Heart left ventricle (tissue), 16 donors: ENCODE data around the gene SOD1. TPM values are rescaled to one million over a fixed set of nuclear protein-coding genes. Genes with fewer than 3 reads are reported as not detected.
"Not testable (repeated sequence)": the region's sequence is repeated elsewhere in the genome, so short reads cannot be mapped to it uniquely, and the experiment has no call there.

Experiments used
- ATAC-seq, 4 donors: fragments of 200-7000 bp; cut with Tn5 transposase; one replicate each; pipeline ENCODE4 v1.9.1; 2020 to 2022; ENCODE audit warnings: moderate library complexity in 4 of 4, mild to moderate bottlenecking in 3 of 4, moderate number of reproducible peaks in 1 of 4
- DNase-seq, 5 donors: peaks; one replicate each; pipeline ENCODE4 v3.0.0-alpha.2; 2020
- H3K27ac ChIP-seq, 12 donors: fragments of 200-600 bp; sonication (generic) in 4 of 12; one replicate each; pipeline versions ENCODE4 v1.5.0 to v1.8.0; 2016 to 2022; ENCODE audit warnings: mild to moderate bottlenecking in 2 of 12
- H3K27me3 ChIP-seq, 9 donors: fragments of 200-600 bp; sonication (generic) in 2 of 9; one replicate each; pipeline versions ENCODE4 v1.5.1 to v1.8.0; 2016 to 2022; ENCODE audit warnings: mild to moderate bottlenecking in 3 of 9
- H3K36me3 ChIP-seq, 9 donors: fragments of 200-600 bp; sonication (generic) in 2 of 9; one replicate each; pipeline versions ENCODE4 v1.5.0 to v1.8.0; 2018 to 2022; ENCODE audit warnings: mild to moderate bottlenecking in 2 of 9
- H3K4me1 ChIP-seq, 12 donors: fragments of 200-600 bp; sonication (generic) in 4 of 12; one replicate each; pipeline versions ENCODE4 v1.5.0 to v1.8.0; 2016 to 2022; ENCODE audit warnings: mild to moderate bottlenecking in 3 of 12
- H3K4me3 ChIP-seq, 12 donors: fragments of 200-600 bp; sonication (generic) in 4 of 12; one replicate each; pipeline versions ENCODE4 v1.5.0 to v1.8.0; 2017 to 2022; ENCODE audit warnings: mild to moderate bottlenecking in 9 of 12, moderate library complexity in 4 of 12
- H3K9me3 ChIP-seq, 12 donors: fragments of 200-600 bp; sonication (generic) in 4 of 12; one replicate each; pipeline versions ENCODE4 v1.5.0 to v1.8.0; 2016 to 2022; ENCODE audit warnings: mild to moderate bottlenecking in 1 of 12
- CTCF ChIP-seq, 12 donors: fragments of 200-600 bp; sonication (generic) in 4 of 12; IDR thresholded peaks; one replicate each; pipeline versions ENCODE4 v1.5.0 to v1.8.0; 2018 to 2022; ENCODE audit warnings: antibody characterized with exemption in 12 of 12, mild to moderate bottlenecking in 5 of 12
- POLR2A ChIP-seq, 2 donors: fragments of 450-650 bp; IDR thresholded peaks; one replicate each; pipeline ENCODE4 v1.6.1; 2017; ENCODE audit warnings: antibody characterized with exemption in 2 of 2, mild to moderate bottlenecking in 2 of 2, moderate library complexity in 2 of 2
- WGBS, 4 donors: extraction: QIAGEN DNeasy Blood & Tissue Kit in 2 of 4; methylation state at CpG; one replicate each; pipeline versions ENCODE4 v1.1.5 to v1.1.7; 2013 to 2018; 5-methylcytosine and 5-hydroxymethylcytosine counted together
- intact Hi-C, 10 donors: fragments of 100-400 bp; cut with DNase I; formaldehyde crosslinking; loops; one replicate each; pipeline versions ENCODE4 v1.11.1 to v1.14.2; 2022
- polyA plus RNA-seq, 2 donors: library from polyadenylated mRNA; stranded (reverse); fragments of 200-250 nt; gene quantifications; one replicate each; pipeline ENCODE4 v1.2.3, GENCODE V29; 2013
- total RNA-seq, 9 donors: library from RNA; depleted of rRNA in 2 of 9; stranded (reverse); fragments of >200 nt in 2 of 9; fragmentation: NEBNext Ultra II Directional in 3 of 9; extraction: Animal tissue kit (Norgen Biotek cat#: 25700) in 3 of 9; gene quantifications; one replicate each; pipeline versions ENCODE4 v1.1.0 to v1.2.4, GENCODE V29; 2016 to 2023
- donor health status: ischemic (EF 13 %, LVEDD 7.1; RV severe dilation, severe dysfunction).
- donor health status: healthy with polysubstance abuse.
- donor health status: DM: no; HTN: yes; CAD: no.
- donor health status: DM: no; HTN: no; CAD: no.
- donor health status: ischemic (EF 25% LVEDD 6.9; RV normal size, moderate dysfunction).
- donor health status: ischemic (EF 25% LVEDD 5.7; RV mildly dilated, moderate dysfunction).
- donor health status: healthy.
- donor health status: DM: yes; HTN: yes; CAD: no.
- donor health status: ischemic (EF 35%, LVEDD 5.7; RV mildly dilated, moderate dysfunction).
- donor health status: nonischemic (EF 11% LVEDD 7.7; RV severe dilation, severe dysfunction).
- donor health status: DM: yes; HTN: yes; CAD: no.
- donor health status: PGD.
- donor health status: ischemic (EF 29% LVEDD 5.4; RV normal size, mild dysfunction).
- donor health status: nonischemic (EF 23%, LVEDD 6.1; RV moderate dilation, normal function).

The SOD1 gene
- total and polyA plus RNA-seq, 11 donors = 348 to 644 (median 422) TPM

GRCh38 chr21:31647650-31648049 is 11.8 kb upstream of the SOD1 start:
- 89 to 91% (median 90%) methylated on average over 3 of the region's 3 CpGs for WGBS, 4 donors
- ATAC-seq (no peak), DNase-seq (no peak)
- peaks cover 0 to 12% (median 0%) of the 10 kb centered on the region in 12 donors for H3K9me3 ChIP-seq
- H3K4me1 ChIP-seq = no peaks in the 10 kb centered on the region
- TF ChIP-seq POLR2A (IDR thresholded peaks at IDR 0.05) (no peak), CTCF (IDR thresholded peaks at IDR 0.05) (no peak)
- no peaks in the 10 kb centered on the region for H3K27me3 ChIP-seq
- intact Hi-C loops = no loop called here
- no peak overlapping the region for H3K27ac ChIP-seq
- no peaks in the 10 kb centered on the region for H3K36me3 ChIP-seq
- H3K4me3 ChIP-seq = no peak overlapping the region

GRCh38 chr21:31650930-31651329 is 8.6 kb upstream of the SOD1 start:
- no peak for TF ChIP-seq CTCF (IDR thresholded peaks at IDR 0.05)
- no peak for TF ChIP-seq POLR2A (IDR thresholded peaks at IDR 0.05)
- Histone ChIP-seq H3K9me3 (peaks cover 0 to 12% (median 0%) of the 10 kb centered on the region in 12 donors), H3K27ac (no peak overlapping the region), H3K4me3 (no peak overlapping the region), H3K36me3 (no peaks in the 10 kb centered on the region), H3K4me1 (no peaks in the 10 kb centered on the region), H3K27me3 (no peaks in the 10 kb centered on the region)
- DNase-seq (no peak), ATAC-seq (no peak)
- intact Hi-C loops = no loop called here
- WGBS, 4 donors = 93 to 95% (median 93%) methylated on average over 3 of the region's 3 CpGs

DNA sequence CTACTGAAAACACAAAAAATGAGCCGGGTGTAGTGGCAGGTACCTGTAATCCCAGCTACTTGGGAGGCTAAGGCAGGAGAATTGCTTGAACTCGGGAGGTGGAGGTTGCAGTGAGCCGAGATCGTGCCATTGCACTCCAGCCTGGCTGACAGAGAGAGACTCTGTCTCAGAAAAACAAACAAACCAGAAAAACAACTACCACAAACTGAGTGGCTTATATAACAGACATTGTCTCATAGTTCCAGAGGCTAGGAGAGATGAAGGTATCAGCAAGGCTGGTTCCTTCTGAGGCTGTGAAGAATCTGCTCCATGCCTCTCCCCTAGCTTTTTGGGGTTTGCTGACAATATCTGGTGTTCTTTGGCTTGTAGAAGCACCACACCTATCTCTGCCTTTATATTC is 8.0 kb upstream of the SOD1 start:
- H3K4me3 ChIP-seq, H3K36me3 ChIP-seq, H3K27me3 ChIP-seq, DNase-seq, H3K27ac ChIP-seq, intact Hi-C loops, H3K4me1 ChIP-seq, ATAC-seq: not testable (repeated sequence)
- WGBS, 4 donors = 84 to 92% (median 88%) methylated on average over 4 of the region's 4 CpGs
- peaks cover 0 to 12% (median 0%) of the 10 kb centered on the region in 12 donors for H3K9me3 ChIP-seq

DNA sequence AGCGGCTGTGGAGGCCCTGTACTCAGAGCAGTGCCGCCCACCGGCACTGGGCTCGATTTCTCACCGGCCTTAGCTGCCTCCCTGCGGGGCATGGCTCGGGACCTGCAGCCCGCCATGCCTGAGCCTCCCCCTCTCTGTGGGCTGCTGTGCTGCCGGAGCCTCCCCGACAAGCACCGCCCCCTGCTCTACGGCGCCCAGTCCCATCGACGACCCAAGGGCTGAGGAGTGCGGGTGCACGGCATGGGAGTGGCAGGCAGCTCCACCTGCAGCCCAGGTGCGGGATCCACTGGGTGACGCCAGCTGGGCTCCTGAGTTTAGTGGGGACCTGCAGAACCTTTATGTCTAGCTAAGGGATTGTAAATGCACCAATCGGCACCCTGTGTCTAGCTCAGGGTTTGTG is 5.2 kb upstream of the SOD1 start:
- H3K4me3 ChIP-seq = no peak overlapping the region
- DNase-seq (no peak), ATAC-seq (no peak)
- no peaks in the 10 kb centered on the region for H3K36me3 ChIP-seq
- no peak overlapping the region for H3K27ac ChIP-seq
- H3K4me1 ChIP-seq = peaks cover 0 to 8% (median 0%) of the 10 kb centered on the region in 12 donors
- peaks cover 0 to 12% (median 0%) of the 10 kb centered on the region in 12 donors for H3K9me3 ChIP-seq
- 93 to 97% (median 95%) methylated on average over 3 to 20 of the region's 20 CpGs for WGBS, 4 donors
- no peak for TF ChIP-seq POLR2A (IDR thresholded peaks at IDR 0.05)
- TF ChIP-seq CTCF (IDR thresholded peaks at IDR 0.05) = no peak
- H3K27me3 ChIP-seq = no peaks in the 10 kb centered on the region
- intact Hi-C loops = no loop called here

DNA sequence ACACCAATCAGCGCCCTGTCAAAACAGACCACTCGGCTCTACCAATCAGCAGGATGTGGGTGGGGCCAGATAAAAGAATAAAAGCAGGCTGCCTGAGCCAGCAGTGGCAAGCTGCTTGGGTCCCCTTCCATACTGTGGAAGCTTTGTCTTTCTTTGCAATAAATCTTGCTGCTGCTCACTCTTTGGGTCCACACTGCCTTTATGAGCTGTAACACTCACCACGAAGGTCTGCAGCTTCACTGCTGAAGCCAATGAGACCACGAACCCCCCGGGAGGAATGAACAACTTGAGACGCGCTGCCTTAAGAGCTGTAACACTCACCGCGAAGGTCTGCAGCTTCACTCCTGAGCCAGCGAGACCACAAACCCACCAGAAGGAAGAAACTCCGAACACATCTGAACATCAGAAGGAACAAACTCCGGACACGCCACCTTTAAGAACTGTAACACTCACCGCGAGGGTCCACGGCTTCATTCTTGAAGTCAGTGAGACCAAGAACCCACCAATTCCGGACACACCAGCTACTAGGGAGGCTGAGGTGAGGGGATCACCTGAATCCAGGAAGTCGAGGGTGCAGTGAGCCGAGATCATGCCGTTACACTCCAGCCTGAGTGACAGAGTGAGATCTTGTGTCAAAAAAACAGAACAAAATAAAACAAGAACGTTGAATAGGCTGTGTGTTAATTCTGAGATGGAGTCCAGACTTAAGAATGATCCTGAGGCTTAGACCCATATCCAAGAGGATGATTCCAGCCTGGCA is 4.5 kb upstream of the SOD1 start:
- not testable (repeated sequence) for H3K27me3 ChIP-seq, H3K27ac ChIP-seq, ATAC-seq, H3K4me3 ChIP-seq, DNase-seq, H3K4me1 ChIP-seq, H3K36me3 ChIP-seq
- WGBS, 4 donors = 78 to 92% (median 87%) methylated on average over 18 to 21 of the region's 21 CpGs
- intact Hi-C loops = loop anchor here in 1 of 10 donors (5.0 kb wide), 1 partner anchor 77 kb away; the partner anchor contains the start of gene SCAF4
- peaks cover 0 to 12% (median 0%) of the 10 kb centered on the region in 12 donors for H3K9me3 ChIP-seq
